Measurements from ENCODE around the gene MTCH1.

MTCH1 gene

DNA sequence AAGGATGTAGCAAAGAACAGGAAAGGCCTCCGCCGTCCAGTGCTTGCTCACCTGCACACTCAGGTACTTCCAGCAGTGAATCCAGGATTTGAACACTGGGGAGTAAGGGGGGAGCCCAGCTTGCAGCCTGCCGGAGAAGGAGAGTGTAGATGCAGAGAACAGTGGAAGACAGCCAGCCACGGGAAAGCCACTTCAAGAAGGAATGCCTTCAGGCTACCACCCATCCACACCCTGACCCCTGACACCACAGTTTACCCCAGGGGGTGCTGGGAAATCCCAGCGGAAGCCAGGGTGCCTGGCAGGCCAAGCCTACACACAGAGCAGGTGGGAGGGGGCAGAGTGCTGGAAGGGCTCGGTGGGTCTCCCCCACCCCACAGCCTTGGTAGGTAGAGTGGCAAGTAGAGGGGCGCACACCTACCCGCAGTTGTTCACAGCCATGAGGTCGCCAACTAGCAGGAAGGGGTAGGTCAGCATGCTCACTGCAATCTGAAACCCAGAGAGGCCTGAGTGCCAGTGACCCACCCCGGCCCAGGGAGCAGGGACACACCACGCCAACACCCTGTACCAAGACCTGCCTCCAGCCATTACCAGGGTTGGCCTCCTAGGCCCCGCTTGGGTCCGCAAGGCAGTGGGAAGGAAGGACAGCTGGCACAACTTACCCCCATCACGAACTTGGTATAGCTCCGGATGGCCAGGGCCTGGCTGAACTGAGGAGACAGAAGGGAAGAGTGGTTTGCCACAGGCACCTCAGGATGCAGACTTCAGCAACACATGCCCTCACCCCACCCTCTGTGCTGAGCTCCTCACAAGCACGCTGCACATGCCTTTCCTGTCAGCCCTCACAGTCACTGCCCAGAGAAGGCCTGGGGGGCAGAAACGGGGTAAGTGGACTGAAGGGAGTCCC lies 15.8 kb downstream of the MTCH1 start:
- no peak for TF ChIP-seq JUND (IDR thresholded peaks at IDR 0.05; ENCODE audit: low read depth)
- in situ Hi-C loops (cut with HindIII; ENCODE audit: low pct_unique_long_range_greater_than_20kb, low sequenced_read_pairs): no loop called here
- DNase-seq (ENCODE audit: low read depth in 1 of 2, low spot score in 1 of 2): no peak

DNA sequence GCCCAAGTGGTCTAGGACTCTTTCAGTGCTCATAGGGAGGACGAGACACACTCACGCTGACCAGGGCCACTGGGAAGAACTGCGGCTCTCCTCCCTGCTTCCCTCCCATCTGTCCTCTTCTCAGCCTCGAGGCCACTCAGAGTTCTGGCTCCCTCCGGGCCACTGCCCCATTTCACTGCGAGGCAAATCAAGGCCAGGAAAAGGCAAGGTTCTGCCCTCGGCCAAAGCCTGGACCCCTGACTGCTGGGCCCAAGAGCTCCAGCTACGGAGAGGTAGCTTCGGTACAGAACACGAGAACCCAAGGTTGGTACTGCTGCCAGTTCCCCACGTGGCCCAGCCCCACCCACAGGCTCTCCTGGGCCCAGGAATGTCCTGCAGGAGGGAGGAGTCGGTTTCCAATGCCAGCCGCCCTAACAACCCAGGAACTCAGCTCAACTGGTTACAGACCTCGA lies 16.7 kb downstream of the MTCH1 start:
- in situ Hi-C loops (cut with HindIII; ENCODE audit: low pct_unique_long_range_greater_than_20kb, low sequenced_read_pairs): no loop called here
- TF ChIP-seq JUND (IDR thresholded peaks at IDR 0.05; ENCODE audit: low read depth): no peak
- no peak for DNase-seq (ENCODE audit: low read depth in 1 of 2, low spot score in 1 of 2)

DNA sequence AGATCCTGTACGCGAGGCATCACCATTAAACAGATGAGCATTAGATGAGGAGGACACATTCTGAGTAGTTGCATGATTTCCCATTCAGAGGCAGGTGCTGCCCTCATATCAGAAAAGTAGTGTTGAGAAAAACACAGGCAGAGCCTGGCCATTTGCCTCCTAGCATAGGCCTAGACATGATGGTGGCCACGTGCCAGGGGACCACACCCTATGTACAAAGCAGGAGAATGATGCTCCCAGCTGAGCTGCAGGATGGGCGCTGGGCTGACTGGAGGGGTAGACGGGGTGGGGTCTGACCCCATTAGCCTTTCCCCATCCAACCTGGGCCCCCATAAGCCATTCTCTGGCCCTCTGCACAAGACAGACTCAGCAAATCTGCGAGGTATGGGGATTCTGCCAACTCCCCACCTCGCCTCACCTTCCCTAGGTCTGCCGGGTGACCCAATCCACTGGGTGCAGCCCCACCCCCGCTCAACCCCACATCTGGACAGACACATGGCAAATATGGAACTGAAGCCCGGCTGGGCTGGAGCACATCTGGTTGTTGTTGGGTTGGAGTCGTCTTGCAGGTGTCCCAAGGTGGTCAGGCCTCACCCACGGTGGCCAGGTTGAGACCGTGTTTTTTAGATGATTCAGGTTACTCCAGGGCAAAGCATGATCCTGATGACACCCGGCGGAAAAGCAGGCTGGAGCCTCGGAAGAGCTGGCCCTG lies 17.6 kb downstream of the MTCH1 start:
- in situ Hi-C loops (cut with HindIII; ENCODE audit: low pct_unique_long_range_greater_than_20kb, low sequenced_read_pairs): no loop called here
- no peak for TF ChIP-seq JUND (IDR thresholded peaks at IDR 0.05; ENCODE audit: low read depth)
- DNase-seq (ENCODE audit: low read depth in 1 of 2, low spot score in 1 of 2): no peak

DNA sequence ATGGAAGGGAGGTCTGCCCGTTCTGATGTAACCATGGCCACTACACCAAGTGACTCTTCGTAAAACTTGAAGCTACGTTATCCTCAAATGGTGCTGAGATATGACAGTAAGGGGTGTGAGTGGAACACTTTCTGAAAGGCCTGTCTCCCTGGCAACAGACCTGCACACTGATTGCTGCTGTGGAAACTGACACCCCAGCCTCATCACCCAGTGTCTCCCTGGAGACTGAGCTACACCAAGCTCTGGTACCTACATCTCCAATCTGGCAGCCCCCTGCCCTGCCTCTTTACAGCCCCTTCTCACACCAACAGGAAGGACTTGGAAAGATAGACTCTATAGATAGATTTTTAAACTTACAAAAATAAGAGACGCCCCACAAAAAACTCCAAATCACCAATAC lies 18.2 kb downstream of the MTCH1 start:
- in situ Hi-C loops (cut with HindIII; ENCODE audit: low pct_unique_long_range_greater_than_20kb, low sequenced_read_pairs): no loop called here
- no peak for DNase-seq (ENCODE audit: low read depth in 1 of 2, low spot score in 1 of 2)

DNA sequence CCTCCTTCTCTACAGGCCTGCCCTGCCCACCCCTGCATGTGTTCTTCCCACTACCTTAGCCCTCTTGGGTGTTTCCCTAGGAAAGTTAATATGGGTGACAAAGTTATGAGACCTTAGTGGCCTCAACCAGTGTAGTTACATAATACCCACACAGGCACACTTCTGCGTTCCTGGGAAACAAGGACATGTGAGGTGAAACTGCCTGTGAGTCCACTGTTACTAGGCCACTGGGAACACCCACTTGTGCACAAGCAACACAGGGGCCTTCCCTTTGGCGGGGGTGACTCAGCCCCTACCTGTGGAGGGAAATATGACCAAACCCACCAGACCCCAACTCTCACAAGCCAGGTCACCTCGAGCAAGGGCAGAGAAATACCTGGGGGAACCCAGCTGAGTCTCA lies 18.7 kb downstream of the MTCH1 start:
- in situ Hi-C loops (cut with HindIII; ENCODE audit: low pct_unique_long_range_greater_than_20kb, low sequenced_read_pairs): no loop called here
- no peak for DNase-seq (ENCODE audit: low read depth in 1 of 2, low spot score in 1 of 2)
- no peak for TF ChIP-seq JUND (IDR thresholded peaks at IDR 0.05; ENCODE audit: low read depth)

More for the DNA sequence above, 18.2 kb downstream of the MTCH1 start:
- no peak for TF ChIP-seq JUND (IDR thresholded peaks at IDR 0.05; ENCODE audit: low read depth)

DNA sequence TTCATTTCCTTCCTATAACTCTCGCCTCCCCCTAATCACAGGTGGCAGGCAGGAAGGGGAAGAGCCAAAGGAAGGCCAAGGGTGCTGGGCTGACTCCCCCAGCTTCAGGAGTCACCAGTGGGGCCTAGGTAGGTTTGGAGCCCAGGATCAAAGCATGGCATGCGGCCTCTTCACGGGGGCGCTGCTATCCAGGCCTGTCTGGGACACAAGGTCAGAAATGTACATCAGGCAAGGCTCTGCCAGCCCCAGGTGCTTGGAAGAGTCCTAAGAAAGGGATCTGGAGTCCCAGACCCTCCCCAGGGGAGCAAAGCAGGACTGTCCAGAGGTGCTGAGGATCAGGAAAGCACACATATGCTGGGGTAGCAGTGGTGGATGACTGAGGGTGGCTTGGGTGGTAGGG lies 21.1 kb downstream of the MTCH1 start:
- in situ Hi-C loops (cut with HindIII; ENCODE audit: low pct_unique_long_range_greater_than_20kb, low sequenced_read_pairs): no loop called here
- DNase-seq (ENCODE audit: low read depth in 1 of 2, low spot score in 1 of 2): no peak
- no peak for TF ChIP-seq JUND (IDR thresholded peaks at IDR 0.05; ENCODE audit: low read depth)

DNA sequence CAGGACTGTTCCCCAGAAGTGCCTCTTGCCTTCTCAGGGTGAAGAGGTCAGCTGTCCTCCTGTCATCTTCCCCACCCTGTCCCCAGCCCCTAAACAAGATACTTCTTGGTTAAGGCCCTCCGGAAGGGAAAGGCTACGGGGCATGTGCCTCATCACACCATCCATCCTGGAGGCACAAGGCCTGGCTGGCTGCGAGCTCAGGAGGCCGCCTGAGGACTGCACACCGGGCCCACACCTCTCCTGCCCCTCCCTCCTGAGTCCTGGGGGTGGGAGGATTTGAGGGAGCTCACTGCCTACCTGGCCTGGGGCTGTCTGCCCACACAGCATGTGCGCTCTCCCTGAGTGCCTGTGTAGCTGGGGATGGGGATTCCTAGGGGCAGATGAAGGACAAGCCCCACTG lies 21.6 kb downstream of the MTCH1 start:
- no peak for TF ChIP-seq JUND (IDR thresholded peaks at IDR 0.05; ENCODE audit: low read depth)
- in situ Hi-C loops (cut with HindIII; ENCODE audit: low pct_unique_long_range_greater_than_20kb, low sequenced_read_pairs): no loop called here

DNA sequence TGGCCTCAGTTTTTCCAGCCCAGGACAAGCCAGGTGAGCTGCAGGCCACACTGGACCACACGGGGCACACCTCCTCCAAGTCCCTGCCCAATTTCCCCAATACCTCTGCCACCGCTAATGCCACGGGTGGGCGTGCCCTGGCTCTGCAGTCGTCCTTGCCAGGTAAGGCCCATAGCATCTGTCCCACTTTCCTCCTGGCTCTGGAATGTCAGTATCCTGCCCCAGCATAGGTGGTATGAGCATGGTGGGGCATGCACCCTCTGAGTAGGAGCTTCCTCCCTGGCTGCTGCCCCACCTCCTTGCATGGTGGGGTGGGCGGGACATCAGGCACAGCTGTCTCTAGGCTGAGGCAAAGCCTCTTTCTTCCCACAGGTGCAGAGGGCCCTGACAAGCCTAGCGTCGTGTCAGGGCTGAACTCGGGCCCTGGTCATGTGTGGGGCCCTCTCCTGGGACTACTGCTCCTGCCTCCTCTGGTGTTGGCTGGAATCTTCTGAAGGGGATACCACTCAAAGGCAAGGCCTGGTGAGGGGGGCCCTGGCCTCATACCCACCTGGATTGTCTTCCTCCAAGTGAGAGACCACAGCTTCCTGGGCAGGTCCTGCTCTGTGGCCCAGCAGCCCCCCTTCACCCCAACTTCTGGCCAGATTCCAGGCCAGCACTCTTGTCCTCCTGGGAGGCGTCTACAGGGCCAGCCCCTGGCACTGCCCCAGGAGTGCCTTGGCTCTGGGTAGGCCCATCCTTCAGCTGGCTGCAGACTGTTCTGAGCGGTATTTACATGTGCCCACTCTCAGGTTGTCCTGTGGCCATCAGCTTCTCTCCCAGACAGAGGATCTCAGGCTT lies 22.3 kb downstream of the MTCH1 start:
- no peak for DNase-seq (ENCODE audit: low read depth in 1 of 2, low spot score in 1 of 2)
- TF ChIP-seq JUND (IDR thresholded peaks at IDR 0.05; ENCODE audit: low read depth): no peak
- in situ Hi-C loops (cut with HindIII; ENCODE audit: low pct_unique_long_range_greater_than_20kb, low sequenced_read_pairs): no loop called here

More for the DNA sequence above, 21.6 kb downstream of the MTCH1 start:
- DNase-seq (ENCODE audit: low read depth in 1 of 2, low spot score in 1 of 2): no peak

DNA sequence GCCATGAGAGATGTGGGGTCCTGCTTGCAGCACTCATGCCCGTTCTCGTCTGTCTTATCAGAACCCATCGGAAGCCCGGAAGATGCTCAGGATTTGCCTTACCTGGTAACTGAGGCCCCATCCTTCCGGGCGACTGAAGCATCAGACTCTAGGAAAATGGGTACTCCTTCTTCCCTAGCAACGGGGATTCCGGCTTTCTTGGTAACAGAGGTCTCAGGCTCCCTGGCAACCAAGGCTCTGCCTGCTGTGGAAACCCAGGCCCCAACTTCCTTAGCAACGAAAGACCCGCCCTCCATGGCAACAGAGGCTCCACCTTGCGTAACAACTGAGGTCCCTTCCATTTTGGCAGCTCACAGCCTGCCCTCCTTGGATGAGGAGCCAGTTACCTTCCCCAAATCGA lies 23.1 kb downstream of the MTCH1 start:
- peak in 1 of 2 experiments; percentile 33 for DNase-seq (ENCODE audit: low read depth in 1 of 2, low spot score in 1 of 2)
- no peak for TF ChIP-seq JUND (IDR thresholded peaks at IDR 0.05; ENCODE audit: low read depth)
- in situ Hi-C loops (cut with HindIII; ENCODE audit: low pct_unique_long_range_greater_than_20kb, low sequenced_read_pairs): no loop called here

DNA sequence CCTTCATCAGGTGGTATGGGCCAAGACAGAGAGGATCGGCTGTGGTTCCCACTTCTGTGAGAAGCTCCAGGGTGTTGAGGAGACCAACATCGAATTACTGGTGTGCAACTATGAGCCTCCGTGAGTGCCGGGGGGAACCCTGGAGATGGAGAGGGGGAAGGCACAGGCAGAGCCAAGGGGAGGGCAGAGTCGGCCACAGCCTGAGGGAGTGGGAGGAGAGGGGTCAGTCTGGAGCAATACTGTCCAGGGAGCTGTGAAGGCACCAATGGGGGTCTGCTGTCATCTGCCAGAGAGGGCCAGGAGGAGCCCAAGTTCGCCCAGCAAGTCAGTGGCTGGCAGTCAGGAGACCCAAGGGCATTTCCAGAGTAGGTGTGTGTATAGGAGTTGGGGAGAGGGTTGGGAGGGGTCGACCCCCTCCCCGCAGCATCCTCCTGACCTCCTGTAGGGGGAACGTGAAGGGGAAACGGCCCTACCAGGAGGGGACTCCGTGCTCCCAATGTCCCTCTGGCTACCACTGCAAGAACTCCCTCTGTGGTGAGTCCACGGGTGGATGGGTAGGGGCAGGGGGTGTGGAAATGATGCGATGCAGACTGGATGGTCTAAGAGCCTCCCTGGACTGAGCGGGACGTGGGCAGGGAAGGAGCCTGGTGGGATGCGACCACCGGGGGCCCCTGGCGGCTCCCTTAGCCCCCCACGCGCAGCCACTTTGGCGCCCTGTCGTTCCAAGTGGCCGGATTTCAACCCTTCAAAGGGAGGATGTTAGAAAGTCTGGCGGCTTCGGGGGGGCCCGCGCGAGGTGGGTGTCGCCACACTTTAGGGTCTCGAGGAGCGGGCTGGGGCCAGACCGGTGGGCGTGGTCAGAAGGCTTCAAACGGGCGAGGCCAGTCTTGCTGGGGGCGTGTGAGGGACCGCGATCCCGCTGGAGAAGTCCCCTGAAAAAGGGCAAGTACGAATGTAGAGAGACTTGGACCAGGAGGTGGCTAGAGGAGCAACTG lies 24.3 kb downstream of the MTCH1 start:
- TF ChIP-seq JUND (IDR thresholded peaks at IDR 0.05; ENCODE audit: low read depth): no peak
- DNase-seq (ENCODE audit: low read depth in 1 of 2, low spot score in 1 of 2): no peak
- in situ Hi-C loops (cut with HindIII; ENCODE audit: low pct_unique_long_range_greater_than_20kb, low sequenced_read_pairs): no loop called here

DNA sequence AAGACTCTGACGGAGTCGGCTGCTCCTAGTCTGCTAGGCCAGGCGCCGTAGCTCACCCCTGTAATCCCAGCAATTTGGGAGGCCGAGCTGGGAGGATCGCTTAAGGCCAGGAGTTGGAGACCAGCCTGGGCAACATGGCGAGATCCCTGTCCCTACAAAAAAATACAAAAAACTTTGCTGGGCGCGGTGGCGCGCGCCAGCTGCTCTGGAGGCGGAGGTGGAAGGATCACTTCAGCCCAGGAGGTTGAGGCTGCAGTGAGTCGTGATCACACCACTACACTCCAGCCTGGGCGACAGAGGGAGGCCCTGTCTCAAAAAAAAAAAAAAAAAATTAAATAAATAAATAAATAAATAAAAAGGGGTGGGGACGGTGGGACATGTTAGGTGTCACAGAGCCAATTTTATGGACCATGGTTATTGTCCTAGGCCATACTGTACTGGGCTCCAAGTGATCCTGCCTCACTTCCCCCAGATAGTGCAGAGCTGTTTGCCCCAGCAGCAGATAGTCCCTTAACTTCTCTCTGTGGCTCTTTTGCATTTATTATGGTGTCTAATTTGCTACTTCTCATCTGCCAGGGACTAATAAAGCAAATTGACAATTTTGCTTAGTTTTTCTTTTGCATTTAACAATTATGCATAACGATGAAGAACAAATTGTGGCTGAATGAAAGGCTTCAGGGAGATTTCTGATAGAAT lies 26.3 kb downstream of the MTCH1 start:
- DNase-seq (ENCODE audit: low read depth in 1 of 2, low spot score in 1 of 2): no peak
- TF ChIP-seq JUND (IDR thresholded peaks at IDR 0.05; ENCODE audit: low read depth): no peak
- in situ Hi-C loops (cut with HindIII; ENCODE audit: low pct_unique_long_range_greater_than_20kb, low sequenced_read_pairs): no loop called here
